ENCODE data around the gene KIF16B.

Gene KIF16B

DNA sequence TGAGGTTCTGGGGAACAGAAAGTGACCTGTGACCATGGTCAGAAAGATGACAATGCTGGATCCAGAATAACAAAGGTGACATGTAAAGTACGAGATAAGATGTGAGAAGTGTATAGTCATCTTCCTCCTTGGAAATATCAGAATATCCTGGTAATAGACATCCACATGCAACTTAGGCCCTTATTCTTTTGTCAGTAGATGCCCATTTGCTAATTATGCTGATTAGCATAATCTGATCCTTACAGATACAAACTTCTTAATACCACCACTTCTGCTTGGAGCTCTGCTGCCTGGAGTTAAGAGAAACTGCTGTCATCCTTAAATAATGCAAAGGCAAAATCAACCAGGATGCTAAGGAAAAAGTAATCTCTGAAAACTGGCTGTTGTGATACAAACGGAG is 91.3 kb downstream of the KIF16B start:
- POLR2A ChIA-PET, result no interaction called here
- Histone ChIP-seq H3K9me3 (ENCODE audit: control insufficient read depth, insufficient read depth, low read depth, low read length) (no peaks in the 10 kb centered on the region), H3K36me3 (ENCODE audit: control insufficient read depth in 2 of 2, insufficient read depth in 1 of 2, low read length in 2 of 2) (peaks cover 0 to 15% of the 10 kb centered on the region in 2 experiments; a peak in 1 of 3 replicates), H3K4me3 (ENCODE audit: low read depth, low read length) (no peak overlapping the region), H3K27ac (ENCODE audit: extremely low read depth, low read depth, low read length) (no peak overlapping the region), H3K4me1 (ENCODE audit: control insufficient read depth, insufficient read depth, low read length) (no peaks in the 10 kb centered on the region)
- CTCF ChIA-PET, result interaction anchor here (0.6 to 0.9 kb wide), 2 partner anchors 10 to 988 kb away, joined by 4 to 6 read pairs; no protein-coding TSS in a partner anchor
- TF ChIP-seq KLF9 (tag by site-specific recombination; IDR thresholded peaks at IDR 0.05; ENCODE audit: low read depth), result no peak
- no peak for TF ChIP-seq ZNF394 (tag by site-specific recombination; IDR thresholded peaks at IDR 0.05; ENCODE audit: borderline replicate concordance)
- TF ChIP-seq ZNF174 (tag by site-specific recombination; IDR thresholded peaks at IDR 0.05), result no peak
- TF ChIP-seq, protein P1, sequence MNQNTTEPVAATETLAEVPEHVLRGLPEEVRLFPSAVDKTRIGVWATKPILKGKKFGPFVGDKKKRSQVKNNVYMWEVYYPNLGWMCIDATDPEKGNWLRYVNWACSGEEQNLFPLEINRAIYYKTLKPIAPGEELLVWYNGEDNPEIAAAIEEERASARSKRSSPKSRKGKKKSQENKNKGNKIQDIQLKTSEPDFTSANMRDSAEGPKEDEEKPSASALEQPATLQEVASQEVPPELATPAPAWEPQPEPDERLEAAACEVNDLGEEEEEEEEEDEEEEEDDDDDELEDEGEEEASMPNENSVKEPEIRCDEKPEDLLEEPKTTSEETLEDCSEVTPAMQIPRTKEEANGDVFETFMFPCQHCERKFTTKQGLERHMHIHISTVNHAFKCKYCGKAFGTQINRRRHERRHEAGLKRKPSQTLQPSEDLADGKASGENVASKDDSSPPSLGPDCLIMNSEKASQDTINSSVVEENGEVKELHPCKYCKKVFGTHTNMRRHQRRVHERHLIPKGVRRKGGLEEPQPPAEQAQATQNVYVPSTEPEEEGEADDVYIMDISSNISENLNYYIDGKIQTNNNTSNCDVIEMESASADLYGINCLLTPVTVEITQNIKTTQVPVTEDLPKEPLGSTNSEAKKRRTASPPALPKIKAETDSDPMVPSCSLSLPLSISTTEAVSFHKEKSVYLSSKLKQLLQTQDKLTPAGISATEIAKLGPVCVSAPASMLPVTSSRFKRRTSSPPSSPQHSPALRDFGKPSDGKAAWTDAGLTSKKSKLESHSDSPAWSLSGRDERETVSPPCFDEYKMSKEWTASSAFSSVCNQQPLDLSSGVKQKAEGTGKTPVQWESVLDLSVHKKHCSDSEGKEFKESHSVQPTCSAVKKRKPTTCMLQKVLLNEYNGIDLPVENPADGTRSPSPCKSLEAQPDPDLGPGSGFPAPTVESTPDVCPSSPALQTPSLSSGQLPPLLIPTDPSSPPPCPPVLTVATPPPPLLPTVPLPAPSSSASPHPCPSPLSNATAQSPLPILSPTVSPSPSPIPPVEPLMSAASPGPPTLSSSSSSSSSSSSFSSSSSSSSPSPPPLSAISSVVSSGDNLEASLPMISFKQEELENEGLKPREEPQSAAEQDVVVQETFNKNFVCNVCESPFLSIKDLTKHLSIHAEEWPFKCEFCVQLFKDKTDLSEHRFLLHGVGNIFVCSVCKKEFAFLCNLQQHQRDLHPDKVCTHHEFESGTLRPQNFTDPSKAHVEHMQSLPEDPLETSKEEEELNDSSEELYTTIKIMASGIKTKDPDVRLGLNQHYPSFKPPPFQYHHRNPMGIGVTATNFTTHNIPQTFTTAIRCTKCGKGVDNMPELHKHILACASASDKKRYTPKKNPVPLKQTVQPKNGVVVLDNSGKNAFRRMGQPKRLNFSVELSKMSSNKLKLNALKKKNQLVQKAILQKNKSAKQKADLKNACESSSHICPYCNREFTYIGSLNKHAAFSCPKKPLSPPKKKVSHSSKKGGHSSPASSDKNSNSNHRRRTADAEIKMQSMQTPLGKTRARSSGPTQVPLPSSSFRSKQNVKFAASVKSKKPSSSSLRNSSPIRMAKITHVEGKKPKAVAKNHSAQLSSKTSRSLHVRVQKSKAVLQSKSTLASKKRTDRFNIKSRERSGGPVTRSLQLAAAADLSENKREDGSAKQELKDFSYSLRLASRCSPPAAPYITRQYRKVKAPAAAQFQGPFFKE (tag by site-specific recombination; IDR thresholded peaks at IDR 0.05; ENCODE audit: borderline replicate concordance), result no peak
- TF ChIP-seq ZNF514 (tag by site-specific recombination; IDR thresholded peaks at IDR 0.05), result no peak
- TF ChIP-seq, protein P2, sequence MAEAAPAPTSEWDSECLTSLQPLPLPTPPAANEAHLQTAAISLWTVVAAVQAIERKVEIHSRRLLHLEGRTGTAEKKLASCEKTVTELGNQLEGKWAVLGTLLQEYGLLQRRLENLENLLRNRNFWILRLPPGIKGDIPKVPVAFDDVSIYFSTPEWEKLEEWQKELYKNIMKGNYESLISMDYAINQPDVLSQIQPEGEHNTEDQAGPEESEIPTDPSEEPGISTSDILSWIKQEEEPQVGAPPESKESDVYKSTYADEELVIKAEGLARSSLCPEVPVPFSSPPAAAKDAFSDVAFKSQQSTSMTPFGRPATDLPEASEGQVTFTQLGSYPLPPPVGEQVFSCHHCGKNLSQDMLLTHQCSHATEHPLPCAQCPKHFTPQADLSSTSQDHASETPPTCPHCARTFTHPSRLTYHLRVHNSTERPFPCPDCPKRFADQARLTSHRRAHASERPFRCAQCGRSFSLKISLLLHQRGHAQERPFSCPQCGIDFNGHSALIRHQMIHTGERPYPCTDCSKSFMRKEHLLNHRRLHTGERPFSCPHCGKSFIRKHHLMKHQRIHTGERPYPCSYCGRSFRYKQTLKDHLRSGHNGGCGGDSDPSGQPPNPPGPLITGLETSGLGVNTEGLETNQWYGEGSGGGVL (tag by site-specific recombination; IDR thresholded peaks at IDR 0.05), result no peak
- TF ChIP-seq, protein P3, sequence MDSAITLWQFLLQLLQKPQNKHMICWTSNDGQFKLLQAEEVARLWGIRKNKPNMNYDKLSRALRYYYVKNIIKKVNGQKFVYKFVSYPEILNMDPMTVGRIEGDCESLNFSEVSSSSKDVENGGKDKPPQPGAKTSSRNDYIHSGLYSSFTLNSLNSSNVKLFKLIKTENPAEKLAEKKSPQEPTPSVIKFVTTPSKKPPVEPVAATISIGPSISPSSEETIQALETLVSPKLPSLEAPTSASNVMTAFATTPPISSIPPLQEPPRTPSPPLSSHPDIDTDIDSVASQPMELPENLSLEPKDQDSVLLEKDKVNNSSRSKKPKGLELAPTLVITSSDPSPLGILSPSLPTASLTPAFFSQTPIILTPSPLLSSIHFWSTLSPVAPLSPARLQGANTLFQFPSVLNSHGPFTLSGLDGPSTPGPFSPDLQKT (IDR thresholded peaks at IDR 0.05; ENCODE audit: borderline replicate concordance, low read depth, low read length), result no peak
- no peak for TF ChIP-seq GFI1B (tag by site-specific recombination; IDR thresholded peaks at IDR 0.05)
- no peak for TF ChIP-seq ZNF404 (tag by site-specific recombination; IDR thresholded peaks at IDR 0.05)
- TF ChIP-seq, protein P4, sequence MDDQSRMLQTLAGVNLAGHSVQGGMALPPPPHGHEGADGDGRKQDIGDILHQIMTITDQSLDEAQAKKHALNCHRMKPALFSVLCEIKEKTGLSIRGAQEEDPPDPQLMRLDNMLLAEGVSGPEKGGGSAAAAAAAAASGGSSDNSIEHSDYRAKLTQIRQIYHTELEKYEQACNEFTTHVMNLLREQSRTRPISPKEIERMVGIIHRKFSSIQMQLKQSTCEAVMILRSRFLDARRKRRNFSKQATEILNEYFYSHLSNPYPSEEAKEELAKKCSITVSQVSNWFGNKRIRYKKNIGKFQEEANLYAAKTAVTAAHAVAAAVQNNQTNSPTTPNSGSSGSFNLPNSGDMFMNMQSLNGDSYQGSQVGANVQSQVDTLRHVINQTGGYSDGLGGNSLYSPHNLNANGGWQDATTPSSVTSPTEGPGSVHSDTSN (CRISPR knock-in tag; IDR thresholded peaks at IDR 0.05), result no peak

DNA sequence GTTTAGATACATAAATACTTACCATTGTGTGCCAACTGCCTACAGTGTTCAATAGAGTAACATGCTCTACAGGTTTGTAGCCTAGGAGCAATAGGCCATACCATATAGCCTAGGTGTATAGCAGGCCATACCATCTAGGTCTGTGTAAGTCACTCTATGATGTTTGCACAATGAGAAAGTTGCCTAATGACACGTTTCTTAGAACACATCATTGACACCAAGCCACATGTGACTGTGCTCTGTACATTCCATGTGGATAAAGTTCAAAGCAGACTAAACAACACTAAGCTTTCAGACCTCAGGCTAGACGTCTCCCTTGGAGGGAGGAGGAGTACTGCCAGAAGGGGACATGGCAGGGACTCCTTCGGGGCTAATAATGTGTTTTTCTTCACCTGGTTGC is 93.6 kb downstream of the KIF16B start:
- H3K27ac ChIP-seq (ENCODE audit: extremely low read depth, low read depth, low read length), result no peak overlapping the region
- H3K4me1 ChIP-seq (ENCODE audit: control insufficient read depth, insufficient read depth, low read length), result no peaks in the 10 kb centered on the region
- H3K9me3 ChIP-seq (ENCODE audit: control insufficient read depth, insufficient read depth, low read depth, low read length), result no peaks in the 10 kb centered on the region
- H3K4me3 ChIP-seq (ENCODE audit: low read depth, low read length), result no peak overlapping the region
- TF ChIP-seq ZNF416 (tag by site-specific recombination; IDR thresholded peaks at IDR 0.05), result no peak
- no peak for TF ChIP-seq ZSCAN16 (tag by site-specific recombination; IDR thresholded peaks at IDR 0.05)
- TF ChIP-seq ZSCAN30 (tag by site-specific recombination; IDR thresholded peaks at IDR 0.05), result no peak
- ChIA-PET POLR2A (no interaction called here), CTCF (no interaction called here)
- peaks cover 0 to 15% of the 10 kb centered on the region in 2 experiments; a peak in 1 of 3 replicates for H3K36me3 ChIP-seq (ENCODE audit: control insufficient read depth in 2 of 2, insufficient read depth in 1 of 2, low read length in 2 of 2)

Data from HEK293 (cell line).